H9 (cell line): ENCODE measurements around the gene CHAC2. TPM values are rescaled to one million over a fixed set of nuclear protein-coding genes. Genes with fewer than 3 reads are reported as not detected.

ENCODE experiments used
- DNase-seq: peaks from one replicate; pipeline ENCODE4 v3.0.0-alpha.2; 2017
- H2AFZ ChIP-seq: one replicate; pipeline ENCODE4 v1.6.1; 2013; ENCODE audit warnings: mild to moderate bottlenecking, low read length, control low read depth, moderate library complexity
- H2AK5ac ChIP-seq: 2 replicates; pipeline ENCODE4 v1.6.1; 2013; ENCODE audit warnings: low read length, control low read depth, mixed read lengths; ENCODE audit not compliant: insufficient read length
- H2BK120ac ChIP-seq: one replicate; pipeline ENCODE4 v1.6.1; 2013; ENCODE audit warnings: low read depth, mild to moderate bottlenecking, low read length, control low read depth, inconsistent platforms; ENCODE audit not compliant: poor library complexity, severe bottlenecking
- H2BK12ac ChIP-seq: 2 replicates; pipeline ENCODE4 v1.6.1; 2013; ENCODE audit warnings: low read length, control low read depth, mixed read lengths, low read depth; ENCODE audit not compliant: insufficient read length
- H2BK15ac ChIP-seq: 2 replicates; pipeline ENCODE4 v1.6.1; 2013; ENCODE audit warnings: low read depth, low read length, control low read depth
- H2BK20ac ChIP-seq: one replicate; pipeline ENCODE4 v1.6.1; 2013; ENCODE audit warnings: low read depth, mild to moderate bottlenecking, low read length, control low read depth, inconsistent platforms; ENCODE audit not compliant: poor library complexity, severe bottlenecking
- H2BK5ac ChIP-seq: 2 replicates; pipeline ENCODE4 v1.6.1; 2013; ENCODE audit warnings: low read length, control low read depth, mixed read lengths; ENCODE audit not compliant: insufficient read length
- H3K14ac ChIP-seq: 2 replicates; pipeline ENCODE4 v1.6.1; 2013; ENCODE audit warnings: low read length, control low read depth; ENCODE audit not compliant: insufficient read depth
- H3K18ac ChIP-seq: 2 replicates; pipeline ENCODE4 v1.6.1; 2013; ENCODE audit warnings: low read depth, mild to moderate bottlenecking, mixed read lengths, low read length, control low read depth; ENCODE audit not compliant: insufficient read length
- H3K23ac ChIP-seq: 2 replicates; pipeline ENCODE4 v1.6.1; 2013; ENCODE audit warnings: low read length, control low read depth, mixed read lengths, low read depth; ENCODE audit not compliant: insufficient read length
- H3K23me2 ChIP-seq: 2 replicates; pipeline ENCODE4 v1.6.1; 2013; ENCODE audit warnings: low read depth, mild to moderate bottlenecking, mixed read lengths, low read length, control low read depth; ENCODE audit not compliant: insufficient read length, poor library complexity, severe bottlenecking
- H3K27ac ChIP-seq: 2 replicates; pipeline ENCODE4 v1.5.1; 2013; ENCODE audit warnings: low read length, control low read depth, mixed read lengths, low read depth; ENCODE audit not compliant: insufficient read length
- H3K27me3 ChIP-seq: 2 replicates; pipeline ENCODE4 v1.6.1; 2013; ENCODE audit warnings: low read length, control low read depth, inconsistent platforms; ENCODE audit not compliant: insufficient read depth
- H3K4ac ChIP-seq: 2 replicates; pipeline ENCODE4 v1.6.1; 2013; ENCODE audit warnings: low read depth, mild to moderate bottlenecking, control low read depth, inconsistent platforms, low read length, moderate library complexity
- H3K4me1 ChIP-seq: 2 replicates; pipeline ENCODE4 v1.6.1; 2013; ENCODE audit warnings: low read length, control low read depth, inconsistent platforms; ENCODE audit not compliant: insufficient read depth
- H3K4me2 ChIP-seq: 2 replicates; pipeline ENCODE4 v1.6.1; 2013; ENCODE audit warnings: low read length, control low read depth, mixed read lengths; ENCODE audit not compliant: insufficient read length, insufficient read depth
- H3K56ac ChIP-seq: 2 replicates; pipeline ENCODE4 v1.6.1; 2013; ENCODE audit warnings: low read depth, mild to moderate bottlenecking, mixed read lengths, low read length, control low read depth; ENCODE audit not compliant: insufficient read length
- H3K79me1 ChIP-seq: 2 replicates; pipeline ENCODE4 v1.6.1; 2013; ENCODE audit warnings: low read depth, mild to moderate bottlenecking, moderate library complexity, low read length, control low read depth, inconsistent platforms; ENCODE audit not compliant: insufficient read depth, poor library complexity, severe bottlenecking
- H3K79me2 ChIP-seq: 2 replicates; pipeline ENCODE4 v1.6.1; 2013; ENCODE audit warnings: low read length, control low read depth, inconsistent platforms; ENCODE audit not compliant: insufficient read depth
- H3K9ac ChIP-seq: 2 replicates; pipeline ENCODE4 v1.6.1; 2013; ENCODE audit warnings: low read length, control low read depth, mixed read lengths; ENCODE audit not compliant: insufficient read length; ENCODE audit errors: extremely low read depth
- H3K9me3 ChIP-seq: one replicate; pipeline ENCODE4 v1.6.1; 2013; ENCODE audit warnings: low read depth, low read length, inconsistent platforms; ENCODE audit not compliant: control insufficient read depth
- H3T11ph ChIP-seq: one replicate; pipeline ENCODE4 v1.6.1; 2013; ENCODE audit warnings: mild to moderate bottlenecking, low read length, control low read depth, inconsistent platforms
- H4K20me1 ChIP-seq: one replicate; pipeline ENCODE4 v1.6.1; 2013; ENCODE audit not compliant: control insufficient read depth, insufficient read length, insufficient read depth
- H4K5ac ChIP-seq: 2 replicates; pipeline ENCODE4 v1.6.1; 2013; ENCODE audit warnings: low read depth, mild to moderate bottlenecking, mixed read lengths, low read length, control low read depth; ENCODE audit not compliant: insufficient read length
- H4K8ac ChIP-seq: replicated peaks from 2 replicates; pipeline ENCODE4 v1.6.1; 2013; ENCODE audit warnings: low read length, control low read depth, mixed read lengths, low read depth; ENCODE audit not compliant: insufficient read length
- H4K91ac ChIP-seq: 2 replicates; pipeline ENCODE4 v1.6.1; 2013; ENCODE audit warnings: low read depth, mild to moderate bottlenecking, moderate library complexity, mixed read lengths, low read length, control low read depth; ENCODE audit not compliant: insufficient read length
- H3K27ac Mint-ChIP-seq, 3 experiments: 2 replicates in 2 of 3; 3 replicates in 1 of 3; pipeline ENCODE4 v1.8.0; 2020 to 2021; ENCODE audit warnings: mixed read lengths in 3 of 3, mild to moderate bottlenecking in 1 of 3, moderate library complexity in 1 of 3
- H3K27me3 Mint-ChIP-seq: 2 replicates; pipeline ENCODE4 v1.8.0; 2021; ENCODE audit warnings: low read depth, mild to moderate bottlenecking, moderate library complexity, mixed read lengths
- H3K36me3 Mint-ChIP-seq, 3 experiments: 2 replicates in 2 of 3; 3 replicates in 1 of 3; pipeline ENCODE4 v1.8.0; 2020 to 2021; ENCODE audit warnings: low read depth in 3 of 3, mixed read lengths in 3 of 3; ENCODE audit not compliant: insufficient read depth in 1 of 3
- H3K4me1 Mint-ChIP-seq, 2 experiments: 2 replicates each; pipeline ENCODE4 v1.8.0; 2020; ENCODE audit warnings: mixed read lengths in 2 of 2
- H3K4me3 Mint-ChIP-seq, 2 experiments: 2 replicates in 1 of 2; 3 replicates in 1 of 2; pipeline ENCODE4 v1.8.0; 2020 to 2021; ENCODE audit warnings: mild to moderate bottlenecking in 2 of 2, mixed read lengths in 2 of 2, moderate library complexity in 1 of 2
- H3K9me3 Mint-ChIP-seq, 2 experiments: 2 replicates in 1 of 2; 3 replicates in 1 of 2; pipeline ENCODE4 v1.8.0; 2020; ENCODE audit warnings: mild to moderate bottlenecking in 2 of 2, mixed read lengths in 2 of 2, moderate library complexity in 1 of 2
- WGBS: extraction: QIAGEN DNeasy Blood & Tissue Kit; methylation state at CpG from one replicate; pipeline ENCODE4 v1.1.7; 2013; ENCODE audit warnings: missing lambda C conversion rate, low lambda C conversion rate, mixed read lengths; ENCODE audit not compliant: insufficient read length; ENCODE audit errors: extremely low coverage; 5-methylcytosine and 5-hydroxymethylcytosine counted together
- total RNA-seq: library from RNA; stranded (reverse); gene quantifications from 2 replicates; pipeline ENCODE4 v1.2.1, GENCODE V29; 2021
- TF ChIP-seq, protein P1 (sequence below): fragments of 200-600 bp; sonication (generic); conservative IDR thresholded peaks from 3 replicates; pipeline ENCODE4 v1.8.0; 2021; ENCODE audit warnings: antibody characterized with exemption, mild to moderate bottlenecking

CHAC2 gene
- total RNA-seq, 1 experiment from 2014 or later, result 11.3 TPM

GRCh38 chr2:53768242-53768542 lies 588 bp downstream of the CHAC2 start:
- Histone ChIP-seq H3T11ph (no peak overlapping the region), H4K5ac (no peak overlapping the region), H3K4ac (no peak overlapping the region), H3K14ac (peak overlapping the region; percentile 62), H3K27me3 (no peaks in the 10 kb centered on the region), H3K23ac (no peak overlapping the region), H2BK5ac (no peak overlapping the region), H3K18ac (peak overlapping the region; percentile 63), H3K79me1 (no peaks in the 10 kb centered on the region), H3K23me2 (peaks cover 9% of the 10 kb centered on the region), H3K9me3 (no peaks in the 10 kb centered on the region), H4K20me1 (no peaks in the 10 kb centered on the region), H3K9ac (peak overlapping the region; percentile 90), H2BK20ac (no peak overlapping the region), H3K27ac (peak overlapping the region; percentile 73), H3K4me2 (peak overlapping the region; percentile 97), H3K4me1 (no peaks in the 10 kb centered on the region), H2AK5ac (no peak overlapping the region), H4K91ac (no peak overlapping the region), H2AFZ (no peak overlapping the region), H2BK12ac (no peak overlapping the region), H3K79me2 (no peaks in the 10 kb centered on the region), H4K8ac (no peak overlapping the region), H2BK15ac (no peak overlapping the region), H3K56ac (no peak overlapping the region), H2BK120ac (no peak overlapping the region)
- no CpG with 5 or more reads among the region's 12 CpGs for WGBS
- H3K4me1 Mint-ChIP-seq, result peaks cover 18 to 20% of the 10 kb centered on the region in 2 experiments
- H3K4me3 Mint-ChIP-seq, result peak overlapping the region; percentile 94 to 96
- H3K27me3 Mint-ChIP-seq, result no peaks in the 10 kb centered on the region
- H3K27ac Mint-ChIP-seq, result peak overlapping the region; percentile 78 to 97 (median 80); a peak in 6 of 7 replicates
- peaks cover 10 to 20% (median 16%) of the 10 kb centered on the region in 3 experiments for H3K36me3 Mint-ChIP-seq
- TF ChIP-seq, protein P1, sequence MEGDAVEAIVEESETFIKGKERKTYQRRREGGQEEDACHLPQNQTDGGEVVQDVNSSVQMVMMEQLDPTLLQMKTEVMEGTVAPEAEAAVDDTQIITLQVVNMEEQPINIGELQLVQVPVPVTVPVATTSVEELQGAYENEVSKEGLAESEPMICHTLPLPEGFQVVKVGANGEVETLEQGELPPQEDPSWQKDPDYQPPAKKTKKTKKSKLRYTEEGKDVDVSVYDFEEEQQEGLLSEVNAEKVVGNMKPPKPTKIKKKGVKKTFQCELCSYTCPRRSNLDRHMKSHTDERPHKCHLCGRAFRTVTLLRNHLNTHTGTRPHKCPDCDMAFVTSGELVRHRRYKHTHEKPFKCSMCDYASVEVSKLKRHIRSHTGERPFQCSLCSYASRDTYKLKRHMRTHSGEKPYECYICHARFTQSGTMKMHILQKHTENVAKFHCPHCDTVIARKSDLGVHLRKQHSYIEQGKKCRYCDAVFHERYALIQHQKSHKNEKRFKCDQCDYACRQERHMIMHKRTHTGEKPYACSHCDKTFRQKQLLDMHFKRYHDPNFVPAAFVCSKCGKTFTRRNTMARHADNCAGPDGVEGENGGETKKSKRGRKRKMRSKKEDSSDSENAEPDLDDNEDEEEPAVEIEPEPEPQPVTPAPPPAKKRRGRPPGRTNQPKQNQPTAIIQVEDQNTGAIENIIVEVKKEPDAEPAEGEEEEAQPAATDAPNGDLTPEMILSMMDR, result no peak
- no peaks in the 10 kb centered on the region for H3K9me3 Mint-ChIP-seq
- no peak for DNase-seq
